HG03378 (cell line): ENCODE results near the gene ZNF454.

Source experiments
- ATAC-seq: cut with Tn5 transposase; IDR thresholded peaks from one replicate; pipeline ENCODE4 v1.9.1; 2021; ENCODE audit warnings: mild to moderate bottlenecking, moderate library complexity; ENCODE audit not compliant: unreplicated experiment

Gene ZNF454

DNA sequence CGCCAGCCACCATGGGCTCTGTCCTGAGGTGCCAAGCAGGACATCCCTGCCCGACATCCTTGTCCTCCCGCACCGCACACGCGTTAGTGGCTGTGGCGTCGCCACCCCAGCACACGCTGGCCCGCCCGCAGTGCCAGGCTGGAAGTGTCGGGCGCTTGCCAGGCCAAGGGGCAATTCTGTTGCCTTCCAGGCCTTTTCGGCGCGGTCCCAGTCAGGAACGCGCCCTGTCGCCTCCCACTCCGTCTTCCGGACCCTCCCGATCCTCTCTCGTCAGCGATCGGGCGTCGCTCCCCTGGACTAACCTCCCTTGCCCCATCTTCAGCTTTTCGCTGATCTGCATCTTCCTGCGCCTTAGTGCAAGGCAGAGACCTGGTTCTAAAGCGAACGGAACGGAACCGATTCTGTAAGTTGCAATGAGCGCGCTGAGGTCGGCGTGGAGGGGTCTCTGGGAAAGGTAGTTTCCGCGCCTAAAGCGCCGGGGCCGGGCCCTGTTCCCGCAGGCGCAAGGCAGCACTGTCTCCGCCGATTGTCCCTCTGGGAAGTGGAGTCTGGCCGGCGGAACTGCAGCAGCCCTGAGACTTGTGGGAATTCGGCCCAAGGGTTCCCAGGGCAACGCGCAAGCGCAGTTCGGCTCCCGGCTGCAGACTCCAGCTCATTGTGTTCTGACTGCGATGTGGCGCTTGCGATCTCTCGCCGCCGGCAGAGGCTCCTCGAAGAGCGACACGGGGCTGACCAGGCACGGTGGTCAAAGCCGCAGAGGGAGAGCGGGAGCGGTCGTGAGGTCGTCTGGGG is at the start of gene ZNF454:
Gene ZNF454 (plus strand): TSS at position 630 of the 792 bp plus-strand sequence. CDS start 1,594 bp downstream, outside the sequence.
- ATAC-seq = no peak

DNA sequence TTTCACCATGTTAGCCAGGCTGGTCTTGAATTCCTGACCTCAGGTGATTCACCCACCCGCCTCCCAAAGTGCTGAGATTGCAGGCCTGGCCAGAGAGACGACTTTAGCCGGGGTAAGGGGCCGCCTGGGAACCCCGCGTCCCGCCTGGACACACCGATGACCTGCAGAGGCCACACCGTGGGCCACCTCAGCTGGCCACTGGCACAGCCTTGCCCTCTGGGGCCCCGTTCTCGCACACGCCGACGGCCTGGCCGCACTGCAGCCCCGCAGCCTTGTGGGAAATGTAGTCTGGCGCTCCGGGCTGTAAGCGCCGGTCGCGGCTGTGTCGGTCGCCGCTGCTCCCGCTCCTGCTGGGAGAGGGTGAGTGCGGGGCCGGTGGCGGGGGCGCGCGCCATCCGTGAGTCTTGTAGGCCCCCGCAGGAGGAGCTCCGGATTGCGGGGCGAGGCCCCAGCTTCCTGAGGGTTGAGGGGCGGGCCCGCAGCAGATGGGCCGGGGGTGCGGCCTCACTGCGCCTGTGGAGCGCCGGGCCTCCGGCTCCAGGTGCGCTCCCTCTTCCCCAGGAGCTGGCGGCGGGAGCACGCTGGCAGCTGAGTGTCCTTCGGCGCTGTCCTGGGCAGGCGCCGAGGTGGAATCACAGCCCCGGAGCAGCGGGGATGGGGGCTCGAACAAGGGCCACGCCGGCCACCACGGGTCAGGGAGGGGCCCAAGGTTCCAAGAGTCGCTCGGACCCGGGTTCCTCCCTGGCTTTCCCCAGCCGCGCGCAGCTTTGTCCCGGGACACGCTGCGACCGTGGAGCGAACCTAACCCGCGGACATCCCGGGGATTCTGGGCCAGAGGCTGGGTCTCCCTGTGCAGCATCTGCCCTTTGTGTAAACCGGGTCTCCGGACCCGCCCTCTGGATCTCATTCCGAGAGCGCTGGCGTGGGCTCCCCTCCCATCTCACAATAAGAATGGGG is 45.1 kb upstream of the ZNF454 start, which contains the start of gene ZFP2:
Gene ZFP2 (plus strand): TSS at position 299 of the 957 bp plus-strand sequence. CDS start 35,401 bp downstream, outside the sequence.
- ATAC-seq = no peak

DNA sequence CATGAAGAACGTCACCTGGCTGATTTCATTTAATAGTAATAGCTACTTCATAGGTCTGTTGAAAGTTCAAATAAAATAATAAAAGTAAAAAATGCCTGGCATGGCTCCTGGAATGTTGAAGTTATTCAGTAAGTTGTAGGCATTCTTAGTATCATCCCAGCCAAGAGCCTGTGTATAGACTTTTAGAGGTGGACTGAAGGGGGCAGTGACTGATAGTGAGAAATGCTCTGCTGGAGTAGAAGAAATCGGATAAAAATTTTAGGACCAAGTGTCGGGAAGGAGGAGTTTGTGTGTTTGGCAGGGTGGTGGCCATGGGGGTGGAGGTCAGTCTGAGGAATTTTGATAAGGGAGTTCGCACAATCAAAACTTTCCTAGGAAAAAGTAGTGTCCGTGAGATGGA is 41.7 kb upstream of the ZNF454 start:
- no peak for ATAC-seq

DNA sequence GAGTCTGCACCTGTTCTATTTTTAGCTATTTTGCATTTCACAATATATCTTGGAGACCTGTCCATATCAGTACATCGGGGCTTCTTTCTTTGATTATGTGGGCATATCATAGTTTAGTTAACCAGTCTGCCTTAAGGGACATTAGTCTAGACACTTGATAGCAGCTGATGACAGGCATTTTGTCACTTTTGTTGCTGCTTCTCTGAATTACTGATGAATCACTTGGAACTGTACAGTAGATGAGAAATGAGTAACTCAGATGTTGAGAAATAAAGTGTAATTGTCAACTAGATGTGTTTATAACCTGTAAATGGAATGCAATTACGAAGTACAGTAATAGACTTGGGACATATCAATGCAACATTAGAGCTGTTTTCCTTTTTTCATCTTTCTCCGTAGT is 38.1 kb upstream of the ZNF454 start:
- no peak for ATAC-seq

DNA sequence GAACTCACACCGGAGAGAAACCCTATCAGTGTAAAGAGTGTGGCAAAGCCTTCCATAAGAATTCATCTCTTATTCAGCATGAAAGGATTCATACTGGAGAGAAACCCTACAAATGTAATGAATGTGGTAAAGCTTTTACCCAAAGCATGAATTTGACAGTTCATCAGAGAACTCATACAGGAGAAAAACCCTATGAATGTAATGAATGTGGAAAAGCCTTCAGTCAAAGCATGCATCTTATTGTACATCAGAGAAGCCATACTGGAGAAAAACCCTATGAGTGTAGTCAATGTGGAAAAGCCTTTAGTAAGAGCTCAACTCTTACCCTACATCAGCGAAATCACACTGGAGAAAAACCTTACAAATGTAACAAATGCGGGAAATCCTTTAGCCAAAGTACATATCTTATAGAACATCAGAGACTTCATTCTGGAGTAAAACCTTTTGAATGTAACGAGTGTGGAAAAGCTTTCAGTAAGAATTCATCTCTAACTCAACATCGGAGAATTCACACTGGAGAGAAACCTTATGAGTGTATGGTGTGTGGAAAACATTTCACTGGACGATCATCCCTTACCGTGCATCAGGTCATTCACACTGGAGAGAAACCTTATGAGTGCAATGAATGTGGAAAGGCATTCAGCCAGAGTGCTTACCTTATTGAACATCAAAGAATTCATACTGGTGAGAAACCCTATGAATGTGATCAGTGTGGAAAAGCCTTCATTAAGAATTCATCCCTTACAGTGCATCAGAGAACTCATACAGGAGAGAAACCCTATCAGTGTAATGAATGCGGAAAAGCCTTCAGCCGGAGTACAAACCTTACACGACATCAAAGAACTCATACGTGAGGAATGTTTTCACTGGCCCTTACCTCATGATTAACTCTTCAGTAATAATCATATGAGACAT is 8.9 kb upstream of the ZNF454 start:
- no peak for ATAC-seq

DNA sequence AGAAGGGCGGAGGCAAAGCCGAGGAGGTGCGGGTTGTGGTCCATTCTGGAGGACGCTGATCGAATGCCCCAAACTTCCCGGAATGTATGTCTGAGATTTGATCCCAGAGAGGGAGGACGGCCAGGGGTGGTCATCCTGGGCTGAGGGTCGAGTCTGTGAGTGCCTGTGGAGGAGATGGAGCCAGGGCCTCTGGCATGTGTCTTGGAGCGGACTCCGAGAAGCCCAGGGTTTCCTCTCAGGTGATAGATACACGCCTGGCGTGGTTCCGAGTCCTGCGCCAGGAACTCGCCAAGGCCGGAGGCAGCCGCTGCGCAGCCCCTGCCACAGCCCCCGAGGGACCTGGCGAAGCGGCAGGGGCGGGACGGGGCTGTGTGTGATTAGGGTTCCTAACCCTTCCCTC is 363 bp downstream of the ZNF454 start:
- no peak for ATAC-seq

DNA sequence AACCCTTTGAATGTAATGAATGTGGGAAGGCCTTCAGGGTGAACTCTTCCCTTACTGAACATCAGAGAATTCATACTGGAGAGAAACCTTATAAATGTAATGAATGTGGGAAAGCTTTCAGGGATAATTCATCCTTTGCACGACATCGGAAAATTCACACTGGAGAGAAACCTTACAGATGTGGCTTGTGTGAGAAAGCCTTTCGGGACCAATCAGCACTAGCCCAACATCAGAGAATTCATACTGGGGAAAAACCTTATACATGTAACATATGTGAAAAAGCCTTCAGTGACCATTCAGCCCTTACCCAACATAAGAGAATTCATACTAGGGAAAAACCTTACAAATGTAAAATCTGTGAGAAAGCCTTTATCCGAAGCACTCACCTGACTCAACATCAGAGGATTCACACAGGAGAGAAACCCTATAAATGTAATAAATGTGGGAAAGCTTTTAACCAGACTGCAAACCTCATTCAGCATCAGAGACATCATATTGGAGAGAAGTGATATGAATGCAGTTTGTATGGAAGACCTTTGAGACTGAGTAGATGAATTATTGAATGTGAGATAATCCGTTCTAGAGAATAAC is 24.6 kb downstream of the ZNF454 start:
- ATAC-seq = no peak

DNA sequence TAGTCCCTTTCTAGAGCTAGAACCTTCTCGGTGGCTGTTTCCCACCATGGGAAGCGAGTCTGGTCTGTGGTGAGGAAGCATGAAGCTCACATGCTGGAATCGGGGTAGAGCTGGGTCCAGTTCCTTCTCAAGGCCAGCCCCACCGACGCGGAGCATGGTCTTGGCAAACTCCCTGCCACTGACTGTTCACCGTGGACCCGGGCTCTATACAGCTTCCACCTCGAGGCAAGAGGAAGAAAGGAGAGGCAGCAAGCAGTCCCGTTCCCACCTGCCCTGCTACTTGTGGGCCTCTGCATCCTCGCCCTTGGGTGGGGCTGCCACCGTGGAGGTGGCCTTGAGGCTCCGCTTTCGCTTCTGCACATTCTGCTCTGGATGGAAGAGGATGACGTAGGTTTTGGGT is 40.4 kb downstream of the ZNF454 start:
- ATAC-seq = no peak

DNA sequence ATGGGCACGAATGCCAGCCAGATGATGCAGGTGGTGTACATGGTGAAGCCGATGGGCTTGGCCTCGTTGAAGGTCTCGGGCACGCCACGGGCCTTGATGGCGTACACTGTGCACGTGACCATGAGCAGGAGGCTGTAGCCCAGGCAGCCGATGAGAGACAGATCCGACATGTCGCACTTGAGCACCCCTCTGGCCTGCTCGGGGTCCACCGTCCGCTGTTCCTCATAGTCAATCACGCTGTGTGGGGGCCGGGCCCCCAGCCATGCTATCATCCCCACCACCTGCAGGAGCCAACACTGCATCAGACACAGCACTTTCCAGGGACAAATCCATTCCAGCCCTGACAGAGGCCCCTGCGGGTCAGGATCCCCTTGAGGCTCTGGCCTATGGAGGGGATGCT is 41.9 kb downstream of the ZNF454 start:
- ATAC-seq = no peak

DNA sequence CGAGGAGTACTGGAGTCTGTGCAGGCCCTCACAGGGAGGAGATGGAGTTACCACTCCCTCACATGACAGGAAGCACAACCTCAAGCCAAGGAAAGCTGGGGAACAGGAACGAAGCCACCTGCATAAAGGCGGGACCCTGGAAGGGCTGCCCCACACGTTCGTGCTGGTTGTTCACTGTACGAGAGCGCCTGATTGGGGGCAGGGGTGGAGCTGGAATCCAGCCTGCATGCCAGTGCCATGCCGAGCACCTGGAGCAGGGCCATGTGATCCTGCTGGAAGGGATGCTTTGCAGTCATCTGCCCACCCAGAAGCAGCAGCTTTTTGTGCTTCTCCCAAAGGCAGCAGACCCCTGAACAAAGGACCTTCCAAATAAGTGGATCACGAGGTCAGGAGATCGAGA is 42.7 kb downstream of the ZNF454 start:
- ATAC-seq = no peak

DNA sequence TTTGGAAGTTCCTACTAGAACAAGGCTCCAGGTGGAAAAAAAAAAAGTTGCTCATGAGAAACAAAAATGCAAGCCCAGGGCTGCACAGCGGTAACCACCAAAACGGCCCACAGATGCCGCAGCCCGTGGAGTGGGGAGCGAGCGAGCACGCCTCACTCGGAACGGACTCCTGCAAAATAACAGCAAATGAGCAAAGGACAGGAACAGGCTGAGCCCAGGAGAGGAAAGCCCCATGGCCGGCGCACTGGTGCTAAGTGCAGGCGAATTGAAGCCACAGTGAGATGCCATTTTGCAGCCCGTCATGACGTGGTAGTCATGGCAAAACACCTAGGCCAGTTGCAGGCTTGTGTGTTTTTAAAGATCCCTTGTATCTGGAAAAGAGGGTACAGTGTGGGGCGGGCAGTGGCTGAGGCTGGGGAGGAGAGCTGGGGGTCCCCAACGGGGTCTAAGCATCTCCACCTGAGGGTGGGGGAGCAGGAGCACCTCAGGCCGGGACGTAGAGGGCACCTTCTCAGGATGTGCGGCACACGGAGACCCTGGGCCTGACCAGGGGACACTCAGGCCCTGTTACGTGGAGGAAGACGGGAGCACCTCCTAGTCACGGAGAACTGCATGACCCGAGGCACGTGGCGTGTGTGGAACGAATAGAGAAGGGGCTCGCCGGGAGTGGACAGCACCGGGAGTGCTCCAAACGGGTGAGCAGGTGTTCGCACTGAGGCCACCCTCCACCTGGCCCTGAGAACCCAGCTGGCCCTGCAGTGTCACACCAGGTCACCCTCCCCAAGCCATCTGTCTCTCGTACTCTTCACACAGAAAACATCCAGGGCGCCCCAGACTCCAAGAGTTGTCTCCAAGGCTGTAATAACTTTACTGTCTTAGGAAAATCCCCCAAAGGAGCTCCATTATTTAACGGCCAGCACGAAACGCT is 43.4 kb downstream of the ZNF454 start:
- ATAC-seq = no peak

DNA sequence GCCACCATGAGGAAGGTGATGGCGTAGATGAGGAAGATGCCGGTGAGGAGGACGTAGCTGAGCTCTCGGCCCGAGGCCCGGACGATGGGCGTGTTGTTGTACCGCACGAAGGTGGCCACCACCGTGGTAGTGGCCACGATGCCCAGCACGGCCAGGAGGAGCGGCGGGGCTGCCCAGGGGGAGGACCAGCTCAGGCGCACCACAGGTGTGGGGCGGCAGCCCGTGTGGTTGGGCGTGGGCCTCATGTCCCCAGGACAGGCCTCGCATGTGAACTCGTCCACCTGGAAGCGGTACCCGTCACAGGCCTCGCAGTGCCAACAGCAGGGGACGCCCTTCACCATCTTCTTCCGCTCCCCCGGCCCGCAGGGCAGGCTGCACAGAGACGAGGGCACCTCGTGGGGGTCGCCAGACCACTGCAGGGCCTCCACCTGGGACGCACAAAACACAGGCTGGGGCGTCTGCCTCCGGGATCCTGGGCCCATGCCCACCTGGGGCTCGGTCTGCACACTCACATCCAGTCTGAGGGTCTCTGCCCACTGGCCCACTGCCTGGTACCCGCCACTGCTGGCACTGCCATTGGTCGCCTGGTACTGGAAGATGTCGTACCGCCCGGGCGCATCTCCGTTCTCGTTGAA is 45.4 kb downstream of the ZNF454 start:
- ATAC-seq = no peak

DNA sequence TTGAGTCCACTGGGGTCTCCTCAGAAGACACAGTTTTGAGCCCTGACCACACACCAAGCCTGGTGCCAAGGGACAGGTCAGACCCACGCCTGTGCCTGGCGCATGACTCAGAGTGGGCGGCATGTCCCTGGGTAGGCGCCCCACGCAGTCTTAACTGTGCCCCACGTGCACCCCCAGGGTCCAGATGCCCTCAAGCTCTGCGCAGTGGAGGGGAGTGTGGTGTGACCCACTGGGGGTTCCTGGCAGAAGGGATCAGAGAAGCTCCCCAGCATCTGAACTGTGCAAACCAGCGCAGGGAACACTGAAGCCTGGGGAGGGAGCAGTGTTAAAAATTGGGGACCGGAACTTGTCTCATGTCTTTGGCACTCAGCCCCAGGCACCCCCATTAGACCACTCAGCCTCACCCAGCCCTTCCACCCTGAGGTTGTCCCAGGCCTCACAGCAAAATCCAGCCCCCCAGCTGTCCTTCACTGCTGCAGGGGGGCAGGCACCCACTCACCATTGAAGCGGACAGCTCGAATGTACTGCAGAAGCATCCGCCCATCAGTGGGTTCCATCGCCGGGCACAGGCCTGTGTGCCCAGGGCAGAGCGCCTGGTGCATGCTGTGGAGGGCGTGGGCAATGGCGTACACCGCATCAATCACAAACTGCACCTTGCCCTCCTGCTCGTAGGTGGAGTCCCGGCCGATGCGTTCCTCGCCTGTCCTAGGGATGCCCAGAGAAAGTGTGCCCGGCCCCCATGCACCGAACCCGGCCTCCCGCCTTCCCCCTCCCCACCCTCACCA is 47.6 kb downstream of the ZNF454 start:
- ATAC-seq = no peak

DNA sequence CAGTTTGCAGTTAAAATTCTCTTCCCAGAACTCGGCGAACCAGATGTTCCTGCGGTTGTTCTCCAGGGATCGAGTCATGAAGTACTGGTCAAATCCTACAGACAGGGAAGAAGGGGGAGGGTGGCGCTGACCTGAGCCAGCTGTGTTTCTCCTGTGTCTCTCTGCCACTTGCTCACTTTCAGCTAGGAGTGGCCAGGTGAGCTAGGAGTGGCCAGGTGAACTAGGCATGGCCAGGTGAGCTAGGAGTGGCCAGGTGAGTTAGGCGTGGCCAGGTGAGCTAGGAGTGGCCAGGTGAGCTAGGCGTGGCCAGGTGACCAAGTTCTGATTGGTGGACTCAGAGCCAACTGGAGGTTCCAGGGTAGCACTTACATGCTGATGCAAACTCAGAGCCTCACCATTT is 48.3 kb downstream of the ZNF454 start:
- ATAC-seq = no peak

DNA sequence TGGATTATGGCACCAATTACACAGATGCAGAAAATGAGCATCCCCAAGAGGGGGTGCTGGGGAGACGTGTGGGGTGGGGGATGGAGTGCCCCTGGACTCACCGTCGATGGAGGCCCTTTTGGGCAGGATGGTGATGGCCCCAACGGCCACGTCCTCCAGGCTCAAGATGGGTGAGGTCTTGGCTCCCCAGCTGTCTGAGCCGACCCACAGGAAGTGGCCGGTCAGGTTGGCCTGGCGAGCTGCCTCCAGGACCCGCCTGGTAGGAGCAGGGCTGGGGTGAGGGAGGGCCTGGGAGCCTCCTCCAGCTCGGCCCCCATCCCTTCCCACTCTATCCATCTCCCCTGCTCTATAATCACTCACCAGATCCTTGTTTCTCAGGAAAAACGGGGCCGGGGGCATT is 49.5 kb downstream of the ZNF454 start:
- no peak for ATAC-seq

DNA sequence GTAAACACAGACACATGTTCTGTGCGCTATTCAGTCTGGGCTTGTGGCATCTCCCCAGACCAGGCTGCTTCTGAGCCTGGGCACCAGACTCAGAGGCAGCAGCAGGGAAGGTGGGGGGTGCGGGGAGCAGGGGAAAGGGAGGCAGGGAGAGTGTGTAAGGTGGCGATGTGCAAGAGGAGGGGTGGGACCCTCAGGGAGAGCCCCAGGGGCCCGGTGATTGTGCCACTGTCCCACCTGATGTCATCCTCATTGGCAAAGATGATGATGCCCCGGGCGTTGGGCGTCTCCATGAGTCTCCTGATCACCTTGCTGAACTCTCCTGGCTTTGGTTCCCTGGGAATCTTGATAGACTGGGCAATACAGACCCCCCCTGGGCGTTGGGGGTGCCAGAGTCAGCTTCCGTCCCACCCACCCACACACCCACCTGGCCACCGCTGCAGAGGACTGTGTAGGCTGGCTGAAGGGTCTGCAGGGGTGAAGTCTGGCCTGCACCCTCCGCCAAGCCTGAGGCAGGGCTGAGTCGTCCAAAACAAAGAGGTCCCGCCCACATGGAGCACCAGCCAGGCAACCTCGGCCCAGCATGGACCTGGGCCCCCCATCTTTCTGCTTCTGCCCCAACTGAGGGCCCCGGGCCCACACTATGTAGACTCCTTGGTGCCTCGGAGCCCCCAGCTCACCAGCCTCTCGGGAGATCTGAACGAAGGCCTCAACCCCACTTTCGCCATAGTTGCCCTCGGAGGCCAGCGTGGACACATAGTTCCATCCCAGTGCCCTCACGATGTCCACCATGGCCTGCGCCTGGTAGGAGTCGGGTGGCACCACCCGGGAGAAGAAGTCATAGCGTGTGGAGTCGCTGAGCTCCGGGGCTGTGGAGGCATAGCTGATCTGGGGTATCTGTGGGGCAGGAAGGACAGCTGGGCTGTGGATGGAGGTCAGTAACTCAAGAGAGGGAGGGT is 50.5 kb downstream of the ZNF454 start:
- no peak for ATAC-seq
